K562 (cell line): Measurements from ENCODE around the gene GCSAM.

ENCODE experiments used
- JUN ChIP-seq, 2 experiments: sonication (generic) in 1 of 2; formaldehyde crosslinking in 1 of 2; IDR thresholded peaks; 2 replicates each; pipeline versions ENCODE4 v1.6.1 to v1.8.0; 2012 to 2022; ENCODE audit warnings: borderline replicate concordance in 2 of 2, mild to moderate bottlenecking in 2 of 2, improper control_type of control experiment in 1 of 2, low read depth in 1 of 2, low read length in 1 of 2, missing genetic modification reagents in 1 of 2
- ZNF12 ChIP-seq: sonication (generic); formaldehyde crosslinking; IDR thresholded peaks from 2 replicates; pipeline ENCODE4 v1.4.0; 2020; ENCODE audit warnings: mild to moderate bottlenecking, missing genetic modification reagents

DNA sequence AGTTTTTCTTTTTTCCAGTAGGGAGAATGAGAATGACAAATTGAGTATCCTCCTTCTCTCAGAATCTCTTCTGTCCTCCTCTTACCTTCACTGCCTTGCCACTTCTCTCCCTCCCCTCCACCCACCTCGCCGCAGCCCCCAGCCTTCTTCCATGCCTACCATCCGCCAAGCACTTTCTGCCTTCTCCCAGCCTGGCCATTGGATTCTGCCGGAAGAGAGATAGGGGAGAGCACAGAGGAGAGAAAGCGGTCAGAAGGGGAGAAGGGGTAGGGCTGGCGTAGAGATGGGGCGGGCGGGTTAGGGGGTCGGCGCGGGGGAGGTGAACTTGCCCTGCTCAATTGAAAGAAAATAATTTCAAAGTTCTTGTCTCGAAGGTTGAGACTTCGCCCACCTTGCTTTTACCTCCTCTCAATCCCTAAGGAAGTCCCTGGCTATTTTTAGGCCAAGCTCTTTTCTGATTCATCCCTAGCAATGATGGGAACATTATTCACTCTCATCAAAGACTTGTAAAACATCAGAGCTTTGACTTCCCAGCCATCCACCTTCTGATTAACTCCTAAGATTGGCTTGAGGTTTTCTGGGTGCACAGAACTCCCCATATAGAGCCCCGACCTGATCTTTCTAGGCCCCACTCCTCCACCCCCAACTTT lies 46.0 kb downstream of the GCSAM start:
- TF ChIP-seq ZNF12 (CRISPR knock-in tag) (no peak), JUN (IDR thresholded peaks at IDR 0.05; ENCODE audit: borderline replicate concordance, low read depth, low read length) (no peak), JUN (CRISPR knock-in tag; IDR thresholded peaks at IDR 0.05; ENCODE audit: borderline replicate concordance) (no peak)
